Neural cell (in vitro differentiated cells): ENCODE measurements around the gene GPR146.

ENCODE experiments used
- CTCF ChIP-seq: fragments of 450-650 bp; IDR thresholded peaks from 2 replicates; pipeline ENCODE4 v1.5.1; 2014; ENCODE audit warnings: antibody characterized with exemption, mild to moderate bottlenecking, moderate library complexity; ENCODE audit not compliant: poor library complexity, severe bottlenecking
- EZH2 ChIP-seq: fragments of 200-600, 300-800 bp; shearing (Covaris generic), sonication (generic); IDR thresholded peaks from 2 replicates; pipeline ENCODE4 v1.6.1; 2014; ENCODE audit warnings: antibody characterized with exemption, low read length, borderline replicate concordance, mild to moderate bottlenecking; ENCODE audit not compliant: insufficient read depth, poor library complexity, severe bottlenecking
- MXI1 ChIP-seq: fragments of 450-650 bp; conservative IDR thresholded peaks from 2 replicates; pipeline ENCODE4 v1.6.1; 2014; ENCODE audit warnings: antibody characterized with exemption, mild to moderate bottlenecking; ENCODE audit not compliant: poor library complexity, severe bottlenecking
- POLR2AphosphoS5 ChIP-seq: IDR thresholded peaks from 2 replicates; pipeline ENCODE4 v1.6.1; 2012

- TF ChIP-seq CTCF (no peak), EZH2 (no peak), POLR2AphosphoS5 (no peak), MXI1 (no peak)
Observed at GRCh38 chr7:1020849-1021251, 23.5 kb upstream of the GPR146 start.
